Embryonic facial prominence (tissue), 1 donor: ENCODE measurements around the gene EMP3.

ENCODE experiments used
- DNase-seq: peaks from one replicate; pipeline ENCODE4 v3.0.0-alpha.2; 2016; ENCODE audit errors: extremely low spot score

EMP3 gene

GRCh38 chr19:48373567-48373966, 48.2 kb downstream of the EMP3 start:
- no peak for DNase-seq

- DNase-seq = no peak
Measured at GRCh38 chr19:48378194-48378570, 52.8 kb downstream of the EMP3 start.

- DNase-seq = no peak
Measured at GRCh38 chr19:48379058-48379457, 53.7 kb downstream of the EMP3 start.
